Measurements from ENCODE around the gene PLEKHG3. TPM values are rescaled to one million over a fixed set of nuclear protein-coding genes. Genes with fewer than 3 reads are reported as not detected.

The PLEKHG3 gene
- total and polyA plus RNA-seq, 4 donors: 32.1 to 53.9 (median 42.2) TPM

DNA sequence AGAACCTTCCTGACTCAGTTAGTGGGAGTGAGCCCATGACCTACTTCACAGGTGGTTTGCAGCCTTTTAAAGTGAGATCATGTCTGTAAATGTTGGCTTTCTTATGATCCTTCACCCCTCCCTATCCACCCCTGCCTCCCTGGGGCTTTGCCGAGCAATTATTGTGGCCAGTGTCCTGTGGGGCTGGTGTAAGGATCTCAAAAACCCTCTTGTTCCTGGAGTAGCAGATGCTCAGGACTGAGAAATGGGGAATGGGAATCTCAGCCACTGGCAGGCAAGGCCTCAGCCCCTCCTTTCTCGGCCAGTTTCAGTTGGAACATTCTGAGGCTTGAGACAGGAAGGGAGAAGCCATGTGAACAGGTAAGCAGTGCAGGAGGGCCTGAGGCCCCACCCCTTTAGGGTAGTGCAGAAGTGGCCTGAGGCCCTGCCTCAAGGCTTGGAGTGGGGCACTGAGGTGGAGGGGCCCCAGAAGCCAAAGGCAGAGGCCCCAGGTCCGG lies 53.8 kb downstream of the PLEKHG3 start:
- peak in 1 of 6 donors; percentile 27 for DNase-seq (ENCODE audit: low read depth in 4 of 6, low spot score in 6 of 6)
- H3K4me1 ChIP-seq (ENCODE audit: control insufficient read depth, insufficient read depth, low read length): peaks cover 55% of the 10 kb centered on the region

DNA sequence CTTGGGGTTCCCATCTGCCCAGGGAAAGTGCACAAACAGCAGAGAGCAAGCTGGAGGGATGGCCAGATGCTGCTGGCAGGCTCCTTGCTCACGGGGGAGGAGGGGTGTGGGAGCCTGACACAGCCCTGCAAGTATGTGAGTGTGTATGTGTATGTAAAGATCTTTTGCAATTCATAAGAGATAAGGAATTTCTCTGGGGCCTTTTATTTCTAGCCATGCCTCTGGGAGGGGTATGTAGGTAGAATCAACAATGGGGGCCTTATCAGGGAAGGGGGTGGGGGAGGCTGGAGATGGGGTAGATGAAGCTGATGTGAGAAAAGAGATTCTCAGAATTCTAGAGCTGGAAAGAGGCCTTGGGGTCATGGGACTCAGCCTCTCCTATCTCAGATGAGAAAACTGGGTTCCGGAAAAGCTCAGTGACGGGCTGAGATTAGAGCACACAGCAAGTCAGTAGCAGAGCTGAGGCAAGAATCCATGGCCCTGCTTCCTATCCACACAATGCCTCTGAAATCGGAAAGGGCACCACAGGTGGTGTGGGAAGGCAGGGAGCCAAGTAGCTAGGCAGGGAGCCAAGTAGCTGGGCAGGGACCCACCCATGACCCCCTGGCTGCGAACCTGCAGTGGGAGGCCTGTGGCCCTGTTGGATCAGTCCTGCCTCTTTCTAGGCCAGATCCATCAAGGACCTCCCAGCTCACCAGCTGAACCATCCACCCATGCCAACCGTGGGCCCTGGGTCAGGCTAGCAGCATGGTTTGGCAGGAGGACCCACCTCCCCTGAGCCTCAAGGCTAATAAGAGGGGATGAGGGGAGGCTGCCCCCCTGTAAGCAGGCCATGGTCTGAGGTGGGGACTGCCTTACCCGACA lies 54.7 kb downstream of the PLEKHG3 start:
- Histone ChIP-seq H3K27me3 (ENCODE audit: control insufficient read depth, insufficient read depth, low read length) (no peaks in the 10 kb centered on the region), H3K27ac (ENCODE audit: low read depth, low read length) (peak overlapping the region; percentile 80), H3K4me3 (ENCODE audit: low read depth, low read length) (no peak overlapping the region), H3K36me3 (ENCODE audit: control insufficient read depth, insufficient read depth, low read length) (peaks cover 9% of the 10 kb centered on the region), H3K9me3 (ENCODE audit: control insufficient read depth, insufficient read depth, low read length) (no peaks in the 10 kb centered on the region), H3K4me1 (ENCODE audit: control insufficient read depth, insufficient read depth, low read length) (peaks cover 61% of the 10 kb centered on the region)
- DNase-seq (ENCODE audit: low read depth in 4 of 6, low spot score in 6 of 6): peak in 2 of 6 donors; percentile 30 to 60
- 75% methylated on average over 4 of the region's 7 CpGs for WGBS (ENCODE audit: insufficient coverage)

More for the DNA sequence above, 53.8 kb downstream of the PLEKHG3 start:
- H3K9me3 ChIP-seq (ENCODE audit: control insufficient read depth, insufficient read depth, low read length): no peaks in the 10 kb centered on the region
- no peak overlapping the region for H3K4me3 ChIP-seq (ENCODE audit: low read depth, low read length)
- peaks cover 11% of the 10 kb centered on the region for H3K36me3 ChIP-seq (ENCODE audit: control insufficient read depth, insufficient read depth, low read length)
- no peaks in the 10 kb centered on the region for H3K27me3 ChIP-seq (ENCODE audit: control insufficient read depth, insufficient read depth, low read length)
- peak overlapping the region; percentile 80 for H3K27ac ChIP-seq (ENCODE audit: low read depth, low read length)
- 29% methylated on average over 1 of the region's 3 CpGs for WGBS (ENCODE audit: insufficient coverage)

- Histone ChIP-seq H3K4me1 (ENCODE audit: control insufficient read depth, insufficient read depth, low read length) (peaks cover 68% of the 10 kb centered on the region), H3K27ac (ENCODE audit: low read depth, low read length) (peak overlapping the region; percentile 80), H3K9me3 (ENCODE audit: control insufficient read depth, insufficient read depth, low read length) (no peaks in the 10 kb centered on the region), H3K36me3 (ENCODE audit: control insufficient read depth, insufficient read depth, low read length) (peaks cover 11% of the 10 kb centered on the region), H3K27me3 (ENCODE audit: control insufficient read depth, insufficient read depth, low read length) (no peaks in the 10 kb centered on the region), H3K4me3 (ENCODE audit: low read depth, low read length) (no peak overlapping the region)
- 98% methylated on average over 6 of the region's 6 CpGs for WGBS (ENCODE audit: insufficient coverage)
- DNase-seq (ENCODE audit: low read depth in 4 of 6, low spot score in 6 of 6): no peak
Observed at GRCh38 chr14:64759555-64759938, 55.3 kb downstream of the PLEKHG3 start.

- 52% methylated on average over 8 of the region's 8 CpGs for WGBS (ENCODE audit: insufficient coverage)
- H3K27ac ChIP-seq (ENCODE audit: low read depth, low read length): no peak overlapping the region
- DNase-seq (ENCODE audit: low read depth in 4 of 6, low spot score in 6 of 6): peak in 2 of 6 donors; percentile 41 to 72
- no peak overlapping the region for H3K4me3 ChIP-seq (ENCODE audit: low read depth, low read length)
- peaks cover 14% of the 10 kb centered on the region for H3K36me3 ChIP-seq (ENCODE audit: control insufficient read depth, insufficient read depth, low read length)
- peaks cover 74% of the 10 kb centered on the region for H3K4me1 ChIP-seq (ENCODE audit: control insufficient read depth, insufficient read depth, low read length)
- H3K9me3 ChIP-seq (ENCODE audit: control insufficient read depth, insufficient read depth, low read length): no peaks in the 10 kb centered on the region
- H3K27me3 ChIP-seq (ENCODE audit: control insufficient read depth, insufficient read depth, low read length): no peaks in the 10 kb centered on the region
Observed at GRCh38 chr14:64760146-64760755, 56.0 kb downstream of the PLEKHG3 start.

GRCh38 chr14:64760916-64761315 lies 56.7 kb downstream of the PLEKHG3 start:
- peaks cover 20% of the 10 kb centered on the region for H3K36me3 ChIP-seq (ENCODE audit: control insufficient read depth, insufficient read depth, low read length)
- WGBS (ENCODE audit: insufficient coverage): 50% methylated on average over 5 of the region's 5 CpGs
- H3K27ac ChIP-seq (ENCODE audit: low read depth, low read length): no peak overlapping the region
- no peaks in the 10 kb centered on the region for H3K9me3 ChIP-seq (ENCODE audit: control insufficient read depth, insufficient read depth, low read length)
- H3K4me1 ChIP-seq (ENCODE audit: control insufficient read depth, insufficient read depth, low read length): peaks cover 75% of the 10 kb centered on the region
- H3K27me3 ChIP-seq (ENCODE audit: control insufficient read depth, insufficient read depth, low read length): no peaks in the 10 kb centered on the region
- peak in 2 of 6 donors; percentile 18 to 38 for DNase-seq (ENCODE audit: low read depth in 4 of 6, low spot score in 6 of 6)
- no peak overlapping the region for H3K4me3 ChIP-seq (ENCODE audit: low read depth, low read length)

DNA sequence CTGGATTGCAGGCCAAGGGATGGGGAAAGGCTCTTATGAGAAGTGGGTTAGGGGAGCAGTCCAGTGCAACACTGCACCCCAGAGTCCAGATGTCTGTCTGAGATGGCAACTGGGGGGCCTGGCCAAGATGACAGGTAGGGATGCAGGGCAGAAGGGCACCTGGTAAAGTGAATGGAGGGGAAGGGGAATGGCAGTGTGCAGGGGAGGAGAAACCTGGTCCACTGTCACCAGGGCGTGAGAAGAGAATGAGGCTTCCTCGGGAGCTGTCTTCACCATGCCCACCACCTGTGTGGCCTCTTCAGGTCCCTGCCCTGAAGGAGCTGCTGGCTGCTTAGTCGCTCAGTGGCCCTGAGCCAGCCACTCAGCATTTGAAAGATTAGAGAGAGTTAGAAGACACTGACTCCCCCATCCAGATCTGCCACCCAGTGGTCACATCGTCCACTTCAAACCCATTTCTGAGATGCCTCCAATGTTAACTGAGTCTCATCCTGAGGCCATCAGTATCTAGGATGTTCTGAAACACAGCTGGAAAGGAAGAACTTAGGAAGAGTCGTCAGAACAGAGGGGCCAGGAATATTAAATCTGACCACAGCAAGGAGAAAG lies 57.3 kb downstream of the PLEKHG3 start:
- Histone ChIP-seq H3K4me1 (ENCODE audit: control insufficient read depth, insufficient read depth, low read length) (peaks cover 75% of the 10 kb centered on the region), H3K4me3 (ENCODE audit: low read depth, low read length) (no peak overlapping the region), H3K27me3 (ENCODE audit: control insufficient read depth, insufficient read depth, low read length) (no peaks in the 10 kb centered on the region), H3K36me3 (ENCODE audit: control insufficient read depth, insufficient read depth, low read length) (peaks cover 27% of the 10 kb centered on the region), H3K27ac (ENCODE audit: low read depth, low read length) (peak overlapping the region; percentile 92), H3K9me3 (ENCODE audit: control insufficient read depth, insufficient read depth, low read length) (no peaks in the 10 kb centered on the region)
- DNase-seq (ENCODE audit: low read depth in 4 of 6, low spot score in 6 of 6): no peak
- WGBS (ENCODE audit: insufficient coverage): 64% methylated on average over 5 of the region's 5 CpGs

DNA sequence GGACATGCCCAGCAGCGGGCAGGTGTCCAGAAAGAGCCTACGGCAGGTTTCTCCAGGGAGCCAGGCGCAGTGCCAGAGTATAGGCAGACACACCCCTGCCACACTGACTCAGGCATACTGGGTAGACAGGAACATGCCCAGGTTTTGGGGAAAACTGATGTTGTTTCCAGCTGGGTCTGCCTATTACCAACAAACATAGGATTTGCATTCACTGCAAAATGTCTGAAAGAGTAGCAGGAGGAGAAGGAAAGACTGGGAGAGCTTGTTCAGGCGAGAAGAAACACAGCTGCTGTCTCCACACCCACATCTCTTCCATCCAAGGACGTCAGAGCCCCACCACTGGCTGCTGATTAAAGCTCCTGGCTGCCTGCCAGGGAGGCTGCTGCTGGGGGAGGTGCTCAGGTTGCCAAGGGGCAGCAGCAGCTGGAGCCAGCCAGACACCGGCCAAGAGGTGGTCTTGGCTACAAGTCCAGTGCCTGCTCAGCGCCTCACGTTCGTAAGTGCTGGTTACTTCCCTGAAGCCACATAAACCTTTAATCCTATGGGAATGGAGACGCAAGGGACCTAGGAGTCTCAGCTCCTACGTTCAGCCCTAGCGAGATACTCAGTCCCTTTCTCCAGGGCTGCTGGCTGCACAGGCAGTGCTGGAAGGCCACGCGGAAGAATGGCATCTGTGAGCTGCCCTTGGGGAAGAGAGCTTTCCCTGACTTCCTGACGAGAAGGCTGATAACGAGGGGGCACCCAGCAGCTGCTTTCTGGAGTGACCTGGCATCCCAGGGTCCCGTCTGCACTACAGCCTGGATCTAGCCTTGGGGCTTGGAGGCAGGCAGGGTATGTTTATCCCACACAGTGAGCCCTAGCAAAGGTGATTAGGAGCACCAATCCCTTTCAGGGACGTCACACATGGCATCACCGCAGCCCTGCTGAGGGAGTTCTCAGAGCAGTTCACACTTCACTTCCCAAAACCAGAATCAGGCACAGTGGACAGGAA lies 58.1 kb downstream of the PLEKHG3 start:
- Histone ChIP-seq H3K4me3 (ENCODE audit: low read depth, low read length) (peak overlapping the region; percentile 4), H3K4me1 (ENCODE audit: control insufficient read depth, insufficient read depth, low read length) (peaks cover 70% of the 10 kb centered on the region)

GRCh38 chr14:64763085-64763782 lies 59.0 kb downstream of the PLEKHG3 start:
- Histone ChIP-seq H3K27ac (ENCODE audit: low read depth, low read length) (peak overlapping the region; percentile 25), H3K36me3 (ENCODE audit: control insufficient read depth, insufficient read depth, low read length) (peaks cover 40% of the 10 kb centered on the region), H3K4me1 (ENCODE audit: control insufficient read depth, insufficient read depth, low read length) (peaks cover 61% of the 10 kb centered on the region), H3K4me3 (ENCODE audit: low read depth, low read length) (no peak overlapping the region), H3K27me3 (ENCODE audit: control insufficient read depth, insufficient read depth, low read length) (no peaks in the 10 kb centered on the region), H3K9me3 (ENCODE audit: control insufficient read depth, insufficient read depth, low read length) (no peaks in the 10 kb centered on the region)
- peak in 1 of 6 donors; percentile 14 for DNase-seq (ENCODE audit: low read depth in 4 of 6, low spot score in 6 of 6)
- 79% methylated on average over 11 of the region's 11 CpGs for WGBS (ENCODE audit: insufficient coverage)

More for the DNA sequence above, 58.1 kb downstream of the PLEKHG3 start:
- no peaks in the 10 kb centered on the region for H3K27me3 ChIP-seq (ENCODE audit: control insufficient read depth, insufficient read depth, low read length)
- peaks cover 35% of the 10 kb centered on the region for H3K36me3 ChIP-seq (ENCODE audit: control insufficient read depth, insufficient read depth, low read length)
- peak; percentile 64 to 93 (median 72) for DNase-seq (ENCODE audit: low read depth in 4 of 6, low spot score in 6 of 6)
- H3K9me3 ChIP-seq (ENCODE audit: control insufficient read depth, insufficient read depth, low read length): no peaks in the 10 kb centered on the region
- peak overlapping the region; percentile 92 for H3K27ac ChIP-seq (ENCODE audit: low read depth, low read length)
- WGBS (ENCODE audit: insufficient coverage): 15% methylated on average over 16 of the region's 19 CpGs

All from spinal cord (tissue), 10 donors.